ENCODE measurements around the gene TCF19. TPM values are rescaled to one million over a fixed set of nuclear protein-coding genes. Genes with fewer than 3 reads are reported as not detected.
A peak's percentile ranks its signal among the peaks of the same experiment; 100 is the strongest.

TCF19 gene
- total RNA-seq, 1 experiment from 2014 or later: 19.3 TPM

DNA sequence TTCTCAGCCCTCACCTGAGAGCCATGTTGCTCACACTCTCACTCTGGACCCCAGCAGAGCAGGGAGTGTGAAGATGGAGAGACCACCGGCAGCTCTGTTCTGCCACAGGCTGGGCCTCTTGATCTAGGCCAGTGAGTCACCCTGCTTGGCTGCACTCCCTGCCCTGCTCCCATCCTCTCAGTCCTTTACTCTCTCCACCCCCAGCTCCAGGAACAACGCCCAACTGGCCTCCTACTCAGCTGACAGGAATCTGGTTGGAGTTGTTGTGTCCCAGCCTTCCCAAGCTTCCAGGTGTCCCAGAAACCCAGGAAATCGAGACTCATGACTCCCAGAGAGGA lies 43.9 kb upstream of the TCF19 start, which contains the start of gene PSORS1C1:
Gene PSORS1C1 (plus strand): TSS at position 260 of the 338 bp plus-strand sequence. CDS start 14,833 bp downstream, outside the sequence.
- intact Hi-C loops (cut with micrococcal nuclease; ENCODE audit: unreplicated experiment): no loop called here
- Mint-ChIP-seq H3K4me1 (ENCODE audit: low read depth, unreplicated experiment) (peaks cover 29% of the 10 kb centered on the region), H3K36me3 (ENCODE audit: insufficient read depth, unreplicated experiment) (peaks cover 6% of the 10 kb centered on the region), H3K9me3 (ENCODE audit: unreplicated experiment) (no peaks in the 10 kb centered on the region), H3K4me3 (ENCODE audit: unreplicated experiment) (peak within 1 kb of the TSS; percentile 12), H3K27ac (ENCODE audit: unreplicated experiment) (peak within 1 kb of the TSS; percentile 83), H3K27me3 (ENCODE audit: insufficient read depth, unreplicated experiment) (peaks cover 2% of the 10 kb centered on the region)
- CTCF ChIA-PET: interaction anchor here (1.0 to 1.4 kb wide), 2 partner anchors 35 to 44 kb away, joined by 4 to 5 read pairs; no protein-coding TSS in a partner anchor
- H3K4me1 ChIP-seq: peaks cover 31% of the 10 kb centered on the region
- POLR2A ChIA-PET: no interaction called here
- H3K9me3 ChIP-seq: no peaks in the 10 kb centered on the region
- no peaks in the 10 kb centered on the region for H3K36me3 ChIP-seq (ENCODE audit: control insufficient read depth, insufficient read depth, low read length)
- H3K4me3 ChIP-seq (ENCODE audit: low read depth, low read length): no peak within 1 kb of the TSS
- peak; percentile 34 to 72 for DNase-seq
- TF ChIP-seq, protein P1, sequence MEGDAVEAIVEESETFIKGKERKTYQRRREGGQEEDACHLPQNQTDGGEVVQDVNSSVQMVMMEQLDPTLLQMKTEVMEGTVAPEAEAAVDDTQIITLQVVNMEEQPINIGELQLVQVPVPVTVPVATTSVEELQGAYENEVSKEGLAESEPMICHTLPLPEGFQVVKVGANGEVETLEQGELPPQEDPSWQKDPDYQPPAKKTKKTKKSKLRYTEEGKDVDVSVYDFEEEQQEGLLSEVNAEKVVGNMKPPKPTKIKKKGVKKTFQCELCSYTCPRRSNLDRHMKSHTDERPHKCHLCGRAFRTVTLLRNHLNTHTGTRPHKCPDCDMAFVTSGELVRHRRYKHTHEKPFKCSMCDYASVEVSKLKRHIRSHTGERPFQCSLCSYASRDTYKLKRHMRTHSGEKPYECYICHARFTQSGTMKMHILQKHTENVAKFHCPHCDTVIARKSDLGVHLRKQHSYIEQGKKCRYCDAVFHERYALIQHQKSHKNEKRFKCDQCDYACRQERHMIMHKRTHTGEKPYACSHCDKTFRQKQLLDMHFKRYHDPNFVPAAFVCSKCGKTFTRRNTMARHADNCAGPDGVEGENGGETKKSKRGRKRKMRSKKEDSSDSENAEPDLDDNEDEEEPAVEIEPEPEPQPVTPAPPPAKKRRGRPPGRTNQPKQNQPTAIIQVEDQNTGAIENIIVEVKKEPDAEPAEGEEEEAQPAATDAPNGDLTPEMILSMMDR (IDR thresholded peaks at IDR 0.05; ENCODE audit: insufficient read depth in 1 of 2, low read depth in 1 of 2, low read length in 1 of 2, severe bottlenecking in 1 of 2, unreplicated experiment in 1 of 2): no peak
- no TSS peak for BruUV-seq (replicated peaks)
- no peaks in the 10 kb centered on the region for H3K27me3 ChIP-seq (replicated peaks; ENCODE audit: control insufficient read depth, insufficient read depth, low read length)

DNA sequence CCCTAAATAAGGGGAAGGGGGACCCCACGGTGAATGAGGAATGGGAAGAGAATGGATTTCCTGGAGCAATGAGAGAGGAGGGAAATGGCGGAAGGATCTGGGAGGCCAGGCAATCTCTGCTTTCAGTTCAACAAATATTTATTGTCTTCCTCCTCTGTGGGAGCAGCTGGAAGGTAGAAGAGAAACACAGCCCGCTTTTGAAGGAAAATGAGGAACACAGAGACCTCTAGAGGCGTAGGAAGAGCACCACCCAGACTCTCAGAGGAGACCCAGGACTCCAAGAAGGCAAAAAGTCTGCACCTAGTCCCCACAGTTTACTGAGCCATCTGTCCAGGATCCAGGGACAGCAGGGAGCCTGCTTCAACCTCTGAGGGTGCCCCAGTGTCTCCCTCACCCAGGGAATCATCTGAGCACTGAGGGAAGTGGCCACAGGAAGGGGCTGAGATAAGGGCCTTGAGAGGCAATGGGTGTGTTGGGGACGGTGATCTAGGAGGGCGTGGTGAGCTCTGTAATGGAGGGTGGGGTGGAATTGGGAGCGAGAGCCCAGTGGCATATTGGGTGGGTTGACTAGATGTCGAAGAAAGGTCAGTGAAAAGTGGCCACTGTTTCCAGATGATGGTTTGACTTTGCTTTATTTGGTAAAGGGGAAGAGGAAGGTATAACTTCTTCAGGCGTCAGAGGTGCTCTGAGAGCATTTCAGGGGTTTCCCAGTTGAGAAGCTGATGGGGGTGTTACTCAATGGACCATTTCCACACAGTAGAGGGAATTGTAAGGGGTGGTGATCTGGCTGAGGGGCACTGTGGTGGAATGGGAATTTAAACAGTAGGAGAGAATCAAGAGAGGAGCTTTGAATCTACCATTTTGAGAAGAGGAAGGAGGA lies 43.2 kb upstream of the TCF19 start:
- H3K36me3 Mint-ChIP-seq (ENCODE audit: insufficient read depth, unreplicated experiment): peaks cover 6% of the 10 kb centered on the region
- Histone ChIP-seq H3K27me3 (replicated peaks; ENCODE audit: control insufficient read depth, insufficient read depth, low read length) (no peaks in the 10 kb centered on the region), H3K9me3 (no peaks in the 10 kb centered on the region), H3K36me3 (ENCODE audit: control insufficient read depth, insufficient read depth, low read length) (no peaks in the 10 kb centered on the region), H3K4me1 (peaks cover 31% of the 10 kb centered on the region), H3K4me3 (ENCODE audit: low read depth, low read length) (no peak overlapping the region)
- BruUV-seq (replicated peaks): no TSS peak
- peaks cover 23% of the 10 kb centered on the region for H3K4me1 Mint-ChIP-seq (ENCODE audit: low read depth, unreplicated experiment)
- no peaks in the 10 kb centered on the region for H3K9me3 Mint-ChIP-seq (ENCODE audit: unreplicated experiment)
- peak overlapping the region; percentile 83 for H3K27ac Mint-ChIP-seq (ENCODE audit: unreplicated experiment)
- no peak for DNase-seq
- H3K27me3 Mint-ChIP-seq (ENCODE audit: insufficient read depth, unreplicated experiment): no peaks in the 10 kb centered on the region
- intact Hi-C loops (cut with micrococcal nuclease; ENCODE audit: unreplicated experiment): no loop called here
- peak overlapping the region; percentile 12 for H3K4me3 Mint-ChIP-seq (ENCODE audit: unreplicated experiment)
- TF ChIP-seq, protein P1 (IDR thresholded peaks at IDR 0.05; ENCODE audit: insufficient read depth in 1 of 2, low read depth in 1 of 2, low read length in 1 of 2, severe bottlenecking in 1 of 2, unreplicated experiment in 1 of 2): peak in 1 of 2 experiments; percentile 9
- CTCF ChIA-PET: interaction anchor here (1.0 to 1.4 kb wide), 2 partner anchors 35 to 44 kb away, joined by 4 to 5 read pairs; no protein-coding TSS in a partner anchor
- POLR2A ChIA-PET: interaction anchor here (0.6 kb wide), 1 partner anchor 246 kb away, joined by 3 read pairs; no protein-coding TSS in a partner anchor

DNA sequence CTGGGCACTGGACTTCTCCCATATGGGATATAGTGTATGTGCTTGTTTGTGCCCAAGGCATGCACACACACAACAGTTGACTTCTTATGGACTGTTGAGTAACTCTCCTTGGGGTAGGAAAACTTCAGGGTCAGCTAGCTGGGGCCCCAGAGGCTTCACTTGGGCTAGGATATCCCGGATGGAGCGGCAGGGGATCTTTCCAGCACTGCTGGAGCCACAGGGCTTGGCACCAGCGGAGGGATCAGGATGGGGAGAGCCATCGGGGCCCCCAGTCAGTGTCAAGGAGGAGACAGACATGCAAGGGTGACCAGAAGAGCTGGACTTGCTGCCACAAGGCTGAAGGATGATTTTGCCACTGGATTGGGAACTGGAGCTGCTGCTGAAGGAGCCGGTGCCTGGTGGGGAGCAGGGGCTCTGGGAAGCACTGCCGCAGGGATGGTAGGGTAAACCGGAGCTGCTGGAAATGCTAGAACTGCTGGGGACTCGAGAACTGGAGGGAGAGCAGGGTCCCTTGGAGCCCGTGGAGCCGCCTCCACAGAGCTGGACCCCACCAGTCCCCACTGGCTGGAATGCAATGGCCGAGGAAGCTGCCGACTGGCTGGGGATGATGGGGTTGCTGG lies 42.3 kb upstream of the TCF19 start:
- CTCF ChIA-PET: no interaction called here
- no peaks in the 10 kb centered on the region for H3K27me3 ChIP-seq (replicated peaks; ENCODE audit: control insufficient read depth, insufficient read depth, low read length)
- Mint-ChIP-seq H3K4me1 (ENCODE audit: low read depth, unreplicated experiment) (peaks cover 23% of the 10 kb centered on the region), H3K27ac (ENCODE audit: unreplicated experiment) (no peak overlapping the region), H3K9me3 (ENCODE audit: unreplicated experiment) (no peaks in the 10 kb centered on the region), H3K36me3 (ENCODE audit: insufficient read depth, unreplicated experiment) (peaks cover 6% of the 10 kb centered on the region), H3K27me3 (ENCODE audit: insufficient read depth, unreplicated experiment) (no peaks in the 10 kb centered on the region), H3K4me3 (ENCODE audit: unreplicated experiment) (no peak overlapping the region)
- DNase-seq: no peak
- BruUV-seq (replicated peaks): no TSS peak
- intact Hi-C loops (cut with micrococcal nuclease; ENCODE audit: unreplicated experiment): no loop called here
- H3K4me1 ChIP-seq: peaks cover 24% of the 10 kb centered on the region
- POLR2A ChIA-PET: no interaction called here
- H3K4me3 ChIP-seq (ENCODE audit: low read depth, low read length): no peak overlapping the region
- H3K36me3 ChIP-seq (ENCODE audit: control insufficient read depth, insufficient read depth, low read length): no peaks in the 10 kb centered on the region
- no peaks in the 10 kb centered on the region for H3K9me3 ChIP-seq
- TF ChIP-seq, protein P1 (IDR thresholded peaks at IDR 0.05; ENCODE audit: insufficient read depth in 1 of 2, low read depth in 1 of 2, low read length in 1 of 2, severe bottlenecking in 1 of 2, unreplicated experiment in 1 of 2): no peak
